ENCODE data around the gene IL17B.

GRCh38 chr5:149360272-149360671, 18.8 kb downstream of the IL17B start:
- TF ChIP-seq CTCF (conservative IDR thresholded peaks at IDR 0.05; ENCODE audit: low read depth in 2 of 2) (no peak), EZH2 (IDR thresholded peaks at IDR 0.05; ENCODE audit: low read depth, unreplicated experiment) (no peak), POLR2AphosphoS5 (IDR thresholded peaks at IDR 0.05; ENCODE audit: low read depth) (no peak), ZNF331 (CRISPR knock-in tag; IDR thresholded peaks at IDR 0.05; ENCODE audit: low read depth) (no peak), EZH2phosphoT487 (IDR thresholded peaks at IDR 0.05; ENCODE audit: unreplicated experiment) (no peak), ZNF114 (CRISPR knock-in tag; IDR thresholded peaks at IDR 0.05) (no peak), CREB1 (CRISPR knock-in tag; IDR thresholded peaks at IDR 0.05; ENCODE audit: low read depth) (no peak)
- TF ChIP-seq, protein P1, sequence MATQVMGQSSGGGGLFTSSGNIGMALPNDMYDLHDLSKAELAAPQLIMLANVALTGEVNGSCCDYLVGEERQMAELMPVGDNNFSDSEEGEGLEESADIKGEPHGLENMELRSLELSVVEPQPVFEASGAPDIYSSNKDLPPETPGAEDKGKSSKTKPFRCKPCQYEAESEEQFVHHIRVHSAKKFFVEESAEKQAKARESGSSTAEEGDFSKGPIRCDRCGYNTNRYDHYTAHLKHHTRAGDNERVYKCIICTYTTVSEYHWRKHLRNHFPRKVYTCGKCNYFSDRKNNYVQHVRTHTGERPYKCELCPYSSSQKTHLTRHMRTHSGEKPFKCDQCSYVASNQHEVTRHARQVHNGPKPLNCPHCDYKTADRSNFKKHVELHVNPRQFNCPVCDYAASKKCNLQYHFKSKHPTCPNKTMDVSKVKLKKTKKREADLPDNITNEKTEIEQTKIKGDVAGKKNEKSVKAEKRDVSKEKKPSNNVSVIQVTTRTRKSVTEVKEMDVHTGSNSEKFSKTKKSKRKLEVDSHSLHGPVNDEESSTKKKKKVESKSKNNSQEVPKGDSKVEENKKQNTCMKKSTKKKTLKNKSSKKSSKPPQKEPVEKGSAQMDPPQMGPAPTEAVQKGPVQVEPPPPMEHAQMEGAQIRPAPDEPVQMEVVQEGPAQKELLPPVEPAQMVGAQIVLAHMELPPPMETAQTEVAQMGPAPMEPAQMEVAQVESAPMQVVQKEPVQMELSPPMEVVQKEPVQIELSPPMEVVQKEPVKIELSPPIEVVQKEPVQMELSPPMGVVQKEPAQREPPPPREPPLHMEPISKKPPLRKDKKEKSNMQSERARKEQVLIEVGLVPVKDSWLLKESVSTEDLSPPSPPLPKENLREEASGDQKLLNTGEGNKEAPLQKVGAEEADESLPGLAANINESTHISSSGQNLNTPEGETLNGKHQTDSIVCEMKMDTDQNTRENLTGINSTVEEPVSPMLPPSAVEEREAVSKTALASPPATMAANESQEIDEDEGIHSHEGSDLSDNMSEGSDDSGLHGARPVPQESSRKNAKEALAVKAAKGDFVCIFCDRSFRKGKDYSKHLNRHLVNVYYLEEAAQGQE (IDR thresholded peaks at IDR 0.05; ENCODE audit: unreplicated experiment), result no peak
- TF ChIP-seq, protein P2, sequence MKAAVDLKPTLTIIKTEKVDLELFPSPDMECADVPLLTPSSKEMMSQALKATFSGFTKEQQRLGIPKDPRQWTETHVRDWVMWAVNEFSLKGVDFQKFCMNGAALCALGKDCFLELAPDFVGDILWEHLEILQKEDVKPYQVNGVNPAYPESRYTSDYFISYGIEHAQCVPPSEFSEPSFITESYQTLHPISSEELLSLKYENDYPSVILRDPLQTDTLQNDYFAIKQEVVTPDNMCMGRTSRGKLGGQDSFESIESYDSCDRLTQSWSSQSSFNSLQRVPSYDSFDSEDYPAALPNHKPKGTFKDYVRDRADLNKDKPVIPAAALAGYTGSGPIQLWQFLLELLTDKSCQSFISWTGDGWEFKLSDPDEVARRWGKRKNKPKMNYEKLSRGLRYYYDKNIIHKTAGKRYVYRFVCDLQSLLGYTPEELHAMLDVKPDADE (IDR thresholded peaks at IDR 0.05), result no peak

Data from GM23338 (cell line).